Endothelial cell of umbilical vein (primary cell): ENCODE data around the gene PPM1H. TPM values are rescaled to one million over a fixed set of nuclear protein-coding genes. Genes with fewer than 3 reads are reported as not detected.

Experiments used
- BruUV-seq: library from RNA; stranded (reverse); fragments of 400-500 nt; replicated peaks from 2 replicates; lab custom pipeline; 2021; lab: Mats Ljungman, UMichigan
- CTCF ChIA-PET: fragments of 300-600, 350-600 bp; sonication (Branson Sonifier 250); formaldehyde crosslinking; loops from one replicate; lab custom pipeline; 2021; ENCODE audit warnings: antibody characterized with exemption, inconsistent platforms; lab: Charles Lee
- POLR2A ChIA-PET: fragments of 300-600, 350-600 bp; sonication (Branson Sonifier 250); formaldehyde crosslinking; loops from one replicate; lab custom pipeline; 2021; ENCODE audit warnings: antibody characterized with exemption, inconsistent platforms; lab: Charles Lee
- DNase-seq: peaks from one replicate; pipeline ENCODE4 v3.0.0-alpha.2; 2011; ENCODE audit warnings: low read depth, low spot score
- FAIRE-seq: peaks from 2 replicates; lab custom pipeline; 2011; peaks lifted over from hg19 to GRCh38; lab: Jason Lieb, UNC
- H2AFZ ChIP-seq: 2 replicates; pipeline ENCODE4 v1.6.0; 2012; ENCODE audit warnings: low read depth, low read length, control low read depth, inconsistent platforms
- H3K27ac ChIP-seq: 2 replicates; pipeline ENCODE4 v1.5.1; 2011; ENCODE audit warnings: low read depth, mild to moderate bottlenecking, control low read depth, low read length, moderate library complexity; ENCODE audit not compliant: insufficient read depth
- H3K27me3 ChIP-seq, 2 experiments: 2 replicates each; pipeline versions ENCODE4 v1.6.0 to v1.6.1; 2011; ENCODE audit warnings: low read length in 2 of 2, mixed read lengths in 1 of 2; ENCODE audit not compliant: control insufficient read depth in 2 of 2, insufficient read depth in 2 of 2
- H3K36me3 ChIP-seq, 2 experiments: 2 replicates in 1 of 2; 3 replicates in 1 of 2; pipeline ENCODE4 v1.5.1; 2011; ENCODE audit warnings: low read length in 2 of 2, mild to moderate bottlenecking in 1 of 2, moderate library complexity in 1 of 2; ENCODE audit not compliant: control insufficient read depth in 2 of 2, insufficient read depth in 2 of 2; ENCODE audit errors: extremely low read depth in 1 of 2
- H3K4me1 ChIP-seq: 3 replicates; pipeline ENCODE4 v1.5.1; 2011; ENCODE audit warnings: mild to moderate bottlenecking, low read length; ENCODE audit not compliant: control insufficient read depth, insufficient read depth; ENCODE audit errors: extremely low read depth
- H3K4me2 ChIP-seq: 2 replicates; pipeline ENCODE4 v1.6.1; 2011; ENCODE audit warnings: low read length, control low read depth, mixed read lengths; ENCODE audit not compliant: insufficient read depth
- H3K4me3 ChIP-seq, 3 experiments: fragments of 200-600 bp in 1 of 3; sonication (generic), shearing (Covaris generic) in 1 of 3; replicated peaks in 1 of 3; 2 replicates each; pipeline ENCODE4 v1.5.1; 2011 to 2016; ENCODE audit warnings: control low read depth in 3 of 3, low read length in 3 of 3, mild to moderate bottlenecking in 2 of 3, inconsistent platforms in 1 of 3, low read depth in 1 of 3, moderate library complexity in 1 of 3; ENCODE audit not compliant: insufficient read depth in 1 of 3
- H3K79me2 ChIP-seq: 2 replicates; pipeline ENCODE4 v1.6.0; 2012; ENCODE audit warnings: low read length, inconsistent platforms; ENCODE audit not compliant: control insufficient read depth, insufficient read depth
- H3K9ac ChIP-seq: replicated peaks from 2 replicates; pipeline ENCODE3; 2011; ENCODE audit warnings: low read length, control low read depth; ENCODE audit not compliant: insufficient read depth; ENCODE audit errors: extremely low read depth
- H3K9me1 ChIP-seq: replicated peaks from 3 replicates; pipeline ENCODE4 v1.6.0; 2011; ENCODE audit warnings: mild to moderate bottlenecking, low read length; ENCODE audit not compliant: control insufficient read depth, insufficient read depth; ENCODE audit errors: extremely low read depth
- H3K9me3 ChIP-seq: replicated peaks from 2 replicates; pipeline ENCODE4 v1.5.1; 2012; ENCODE audit warnings: low read length, inconsistent platforms; ENCODE audit not compliant: control insufficient read depth, insufficient read depth
- H4K20me1 ChIP-seq: replicated peaks from 2 replicates; pipeline ENCODE3; 2011; ENCODE audit warnings: mild to moderate bottlenecking, low read length; ENCODE audit not compliant: control insufficient read depth, insufficient read depth; ENCODE audit errors: extremely low read depth
- EZH2 ChIP-seq: IDR thresholded peaks from 2 replicates; pipeline ENCODE4 v1.6.1; 2012; ENCODE audit warnings: borderline replicate concordance, low read depth, mild to moderate bottlenecking, moderate library complexity, low read length, inconsistent platforms; ENCODE audit not compliant: severe bottlenecking
- FOS ChIP-seq: IDR thresholded peaks from 2 replicates; pipeline ENCODE4 v1.6.1; 2011; ENCODE audit warnings: mild to moderate bottlenecking, low read length, moderate library complexity, borderline replicate concordance; ENCODE audit not compliant: insufficient read depth
- GATA2 ChIP-seq: IDR thresholded peaks from 2 replicates; pipeline ENCODE4 v1.7.0; 2011; ENCODE audit warnings: low read depth, mild to moderate bottlenecking, moderate library complexity, mixed read lengths, low read length; ENCODE audit not compliant: insufficient read length, insufficient read depth
- JUN ChIP-seq: IDR thresholded peaks from 2 replicates; pipeline ENCODE4 v1.6.1; 2011; ENCODE audit warnings: borderline replicate concordance, low read depth; ENCODE audit not compliant: insufficient read length, insufficient read depth
- MAX ChIP-seq: IDR thresholded peaks from 2 replicates; pipeline ENCODE4 v1.6.1; 2011; ENCODE audit not compliant: insufficient read depth, insufficient read length
- MYC ChIP-seq: IDR thresholded peaks from one replicate; pipeline ENCODE4 v1.6.1; 2011; ENCODE audit warnings: mild to moderate bottlenecking, low read depth, low read length
- POLR2A ChIP-seq: IDR thresholded peaks from 2 replicates; pipeline ENCODE4 v1.6.1; 2012; ENCODE audit warnings: low read depth, mild to moderate bottlenecking, control low read depth, low read length
- POLR2AphosphoS5 ChIP-seq: IDR thresholded peaks from 2 replicates; pipeline ENCODE4 v1.6.1; 2012; ENCODE audit warnings: low read depth, mild to moderate bottlenecking, control low read depth, low read length, moderate library complexity; ENCODE audit not compliant: insufficient read depth
- dilution Hi-C: fragments of 300-500 bp; cut with MboI; formaldehyde crosslinking; loops from one replicate; pipeline ENCODE4 v1.15.0; 2019; ENCODE audit warnings: low sequenced_read_pairs; ENCODE audit not compliant: extremely low pct_ligation_motif_present
- intact Hi-C: fragments of 100-400 bp; cut with micrococcal nuclease; formaldehyde crosslinking; loops from one replicate; pipeline ENCODE4 v1.10.0; 2022
- polyA plus RNA-seq, 4 experiments: library from polyadenylated mRNA; depleted of rRNA in 3 of 4; stranded (reverse) in 3 of 4; unstranded in 1 of 4; fragments of >200 nt; gene quantifications; 2 replicates each; pipeline versions ENCODE4 v1.2.1 to v1.2.3, GENCODE V29; 2011 to 2012; ENCODE audit warnings: missing spikeins in 1 of 4
- total RNA-seq: library from RNA; stranded (reverse); gene quantifications from 2 replicates; pipeline ENCODE4 v1.2.3, GENCODE V29; 2021
- TF ChIP-seq, protein P1 (sequence below), 2 donors: IDR thresholded peaks; 1 replicate in 1 of 2; 2 replicates in 1 of 2; pipeline ENCODE4 v1.5.1; 2011; ENCODE audit warnings: low read length in 2 of 2, mild to moderate bottlenecking in 2 of 2, moderate library complexity in 2 of 2, control low read depth in 1 of 2, inconsistent platforms in 1 of 2, low read depth in 1 of 2; ENCODE audit not compliant: insufficient read depth in 1 of 2; ENCODE audit errors: extremely low read depth in 1 of 2

Gene PPM1H
- total and polyA plus RNA-seq, 2 donors (not counting 3 experiments of a cell fraction or from before 2014, with no cell fraction given), result 1.0 to 7.2 TPM

GRCh38 chr12:62637679-62638078, 297.3 kb downstream of the PPM1H start:
- H3K27me3 ChIP-seq, result no peaks in the 10 kb centered on the region
- H3K9me1 ChIP-seq, result no peaks in the 10 kb centered on the region
- intact Hi-C loops, result no loop called here
- no peaks in the 10 kb centered on the region for H3K36me3 ChIP-seq
- no peaks in the 10 kb centered on the region for H3K9me3 ChIP-seq
- no peak overlapping the region for H3K4me3 ChIP-seq
- H4K20me1 ChIP-seq, result no peaks in the 10 kb centered on the region
- H3K27ac ChIP-seq, result no peak overlapping the region
- POLR2A ChIA-PET, result no interaction called here
- peak overlapping the region; percentile 28 for H2AFZ ChIP-seq
- H3K4me2 ChIP-seq, result no peak overlapping the region
- peaks cover 5% of the 10 kb centered on the region for H3K4me1 ChIP-seq
- H3K9ac ChIP-seq, result no peak overlapping the region
- FAIRE-seq (no peak), DNase-seq (no peak)
- TF ChIP-seq FOS (no peak), EZH2 (no peak), MAX (no peak), POLR2A (no peak), MYC (no peak)
- TF ChIP-seq, protein P1, sequence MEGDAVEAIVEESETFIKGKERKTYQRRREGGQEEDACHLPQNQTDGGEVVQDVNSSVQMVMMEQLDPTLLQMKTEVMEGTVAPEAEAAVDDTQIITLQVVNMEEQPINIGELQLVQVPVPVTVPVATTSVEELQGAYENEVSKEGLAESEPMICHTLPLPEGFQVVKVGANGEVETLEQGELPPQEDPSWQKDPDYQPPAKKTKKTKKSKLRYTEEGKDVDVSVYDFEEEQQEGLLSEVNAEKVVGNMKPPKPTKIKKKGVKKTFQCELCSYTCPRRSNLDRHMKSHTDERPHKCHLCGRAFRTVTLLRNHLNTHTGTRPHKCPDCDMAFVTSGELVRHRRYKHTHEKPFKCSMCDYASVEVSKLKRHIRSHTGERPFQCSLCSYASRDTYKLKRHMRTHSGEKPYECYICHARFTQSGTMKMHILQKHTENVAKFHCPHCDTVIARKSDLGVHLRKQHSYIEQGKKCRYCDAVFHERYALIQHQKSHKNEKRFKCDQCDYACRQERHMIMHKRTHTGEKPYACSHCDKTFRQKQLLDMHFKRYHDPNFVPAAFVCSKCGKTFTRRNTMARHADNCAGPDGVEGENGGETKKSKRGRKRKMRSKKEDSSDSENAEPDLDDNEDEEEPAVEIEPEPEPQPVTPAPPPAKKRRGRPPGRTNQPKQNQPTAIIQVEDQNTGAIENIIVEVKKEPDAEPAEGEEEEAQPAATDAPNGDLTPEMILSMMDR (IDR thresholded peaks at IDR 0.05; ENCODE audit: extremely low read depth in 1 of 2, insufficient read depth in 1 of 2, low read depth in 1 of 2, low read length in 2 of 2), result no peak
- CTCF ChIA-PET, result interaction anchor here (1.1 kb wide), 1 partner anchor 10 kb away, joined by 4 read pairs; no protein-coding TSS in a partner anchor
- BruUV-seq, result no TSS peak
- no peaks in the 10 kb centered on the region for H3K79me2 ChIP-seq
- dilution Hi-C loops, result no loop called here

DNA sequence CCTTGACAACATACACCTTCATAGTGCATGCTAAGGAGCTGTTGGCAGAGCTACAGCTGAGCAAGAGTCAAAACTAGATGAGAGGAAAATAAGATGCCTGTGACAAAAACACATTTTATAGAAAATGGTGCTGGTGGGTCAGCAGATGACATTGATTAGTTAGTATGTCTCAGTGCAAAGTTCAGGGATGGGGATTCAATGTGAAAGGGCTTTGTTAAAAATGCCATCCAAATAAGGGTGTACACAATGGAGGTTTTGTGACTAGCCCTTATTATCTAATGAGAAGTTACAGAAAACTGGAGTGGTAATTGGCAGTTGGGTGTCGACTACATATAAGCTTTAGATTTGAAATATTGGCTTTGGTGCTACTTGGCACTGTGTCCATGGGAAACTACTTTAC, 299.3 kb downstream of the PPM1H start:
- no TSS peak for BruUV-seq
- Histone ChIP-seq H3K9me1 (no peaks in the 10 kb centered on the region), H3K36me3 (no peaks in the 10 kb centered on the region), H3K27ac (no peak overlapping the region), H3K27me3 (no peaks in the 10 kb centered on the region), H4K20me1 (no peaks in the 10 kb centered on the region), H3K4me2 (no peak overlapping the region), H3K9me3 (no peaks in the 10 kb centered on the region), H3K79me2 (no peaks in the 10 kb centered on the region), H3K9ac (no peak overlapping the region), H3K4me3 (no peak overlapping the region), H3K4me1 (peaks cover 17% of the 10 kb centered on the region), H2AFZ (no peak overlapping the region)
- TF ChIP-seq, protein P1 (IDR thresholded peaks at IDR 0.05; ENCODE audit: extremely low read depth in 1 of 2, insufficient read depth in 1 of 2, low read depth in 1 of 2, low read length in 2 of 2), result no peak
- TF ChIP-seq MYC (no peak), POLR2AphosphoS5 (no peak), POLR2A (no peak), GATA2 (no peak), FOS (no peak), MAX (no peak), JUN (no peak), EZH2 (no peak)
- DNase-seq (no peak), FAIRE-seq (no peak)
- dilution Hi-C loops, result no loop called here
- intact Hi-C loops, result no loop called here
- CTCF ChIA-PET, result interaction anchor here (0.8 to 1.2 kb wide), 3 partner anchors 13 to 164 kb away, joined by 3 read pairs; no protein-coding TSS in a partner anchor
- POLR2A ChIA-PET, result no interaction called here
